Stimulated activated CD8-positive, alpha-beta memory T cell treated with anti-CD3 and anti-CD28 coated beads, Interleukin-7, amount 100 ng/mL, for 24 hours (primary cell): ENCODE data around the gene FBXO41.

Experiments used
- DNase-seq: peaks from one replicate; pipeline ENCODE4 v3.0.0-alpha.2; 2020; ENCODE audit warnings: low read depth

Gene FBXO41, protein sequence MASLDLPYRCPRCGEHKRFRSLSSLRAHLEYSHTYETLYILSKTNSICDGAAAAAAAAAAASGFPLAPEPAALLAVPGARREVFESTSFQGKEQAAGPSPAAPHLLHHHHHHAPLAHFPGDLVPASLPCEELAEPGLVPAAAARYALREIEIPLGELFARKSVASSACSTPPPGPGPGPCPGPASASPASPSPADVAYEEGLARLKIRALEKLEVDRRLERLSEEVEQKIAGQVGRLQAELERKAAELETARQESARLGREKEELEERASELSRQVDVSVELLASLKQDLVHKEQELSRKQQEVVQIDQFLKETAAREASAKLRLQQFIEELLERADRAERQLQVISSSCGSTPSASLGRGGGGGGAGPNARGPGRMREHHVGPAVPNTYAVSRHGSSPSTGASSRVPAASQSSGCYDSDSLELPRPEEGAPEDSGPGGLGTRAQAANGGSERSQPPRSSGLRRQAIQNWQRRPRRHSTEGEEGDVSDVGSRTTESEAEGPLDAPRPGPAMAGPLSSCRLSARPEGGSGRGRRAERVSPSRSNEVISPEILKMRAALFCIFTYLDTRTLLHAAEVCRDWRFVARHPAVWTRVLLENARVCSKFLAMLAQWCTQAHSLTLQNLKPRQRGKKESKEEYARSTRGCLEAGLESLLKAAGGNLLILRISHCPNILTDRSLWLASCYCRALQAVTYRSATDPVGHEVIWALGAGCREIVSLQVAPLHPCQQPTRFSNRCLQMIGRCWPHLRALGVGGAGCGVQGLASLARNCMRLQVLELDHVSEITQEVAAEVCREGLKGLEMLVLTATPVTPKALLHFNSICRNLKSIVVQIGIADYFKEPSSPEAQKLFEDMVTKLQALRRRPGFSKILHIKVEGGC

DNA sequence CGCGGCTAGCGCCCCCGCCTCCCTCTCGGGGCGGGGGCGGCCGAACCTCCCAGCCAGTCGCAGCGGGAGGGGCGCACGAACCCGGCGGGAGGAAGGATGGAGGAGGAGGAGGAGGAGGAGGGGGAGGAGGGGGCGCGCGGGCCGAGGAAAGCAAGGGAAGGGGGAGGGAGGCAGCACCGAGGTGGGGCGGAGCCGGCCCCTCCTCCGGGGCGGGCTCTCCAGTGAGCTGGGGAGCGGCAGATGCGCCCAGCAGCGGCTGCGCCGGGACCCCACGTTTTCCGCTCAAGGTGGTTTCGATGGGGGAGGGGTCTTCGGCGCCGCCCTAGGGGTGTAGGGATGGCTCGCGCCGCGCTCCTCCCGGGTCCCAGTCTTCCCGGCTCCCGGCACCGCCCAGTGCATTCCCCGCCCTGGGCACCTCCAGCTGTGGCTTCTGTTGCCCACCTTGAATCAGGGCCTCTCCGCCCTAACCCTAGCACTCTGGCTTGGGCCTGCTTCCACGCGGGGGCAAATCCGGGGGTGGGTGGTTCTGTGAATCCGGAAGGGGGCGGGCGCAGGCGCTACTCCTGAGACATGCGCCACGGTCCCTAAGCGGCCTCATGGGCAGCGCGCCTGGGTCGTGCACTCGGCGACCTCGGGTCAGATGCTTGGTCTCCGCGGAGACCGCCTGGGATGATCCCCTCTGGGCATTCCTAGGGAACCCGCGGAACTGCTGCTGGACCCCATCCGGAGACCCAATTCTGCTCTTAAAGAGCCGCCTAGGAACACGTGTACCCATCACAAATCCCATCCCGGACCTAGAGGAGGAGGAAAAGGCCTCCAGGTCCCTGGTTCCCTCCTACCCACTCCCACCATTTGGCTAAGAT lies at the start of gene FBXO41:
Gene FBXO41, minus strand, starts transcription at position 183 of the 863 bp plus-strand sequence. CDS start 14,848 bp downstream, outside the sequence.
- peak; percentile 48 for DNase-seq

DNA sequence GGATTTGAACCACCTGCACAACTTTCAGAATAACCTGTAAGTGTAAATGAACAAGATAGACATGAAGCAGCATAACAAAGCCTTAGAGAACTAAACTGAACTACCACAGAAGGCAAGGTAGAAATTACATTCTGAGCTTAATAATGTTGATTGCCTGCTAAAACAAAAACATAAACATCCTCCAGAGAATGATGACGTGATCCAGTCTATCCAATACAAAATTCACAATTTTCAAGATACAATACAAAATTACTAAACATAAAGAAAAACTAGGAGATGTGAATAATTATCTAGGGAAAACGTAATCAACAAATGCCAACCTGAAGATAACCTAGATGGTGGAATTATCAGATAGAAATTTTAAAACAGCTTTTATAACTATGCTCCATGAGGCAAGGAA lies 49.8 kb upstream of the FBXO41 start:
- DNase-seq: no peak

DNA sequence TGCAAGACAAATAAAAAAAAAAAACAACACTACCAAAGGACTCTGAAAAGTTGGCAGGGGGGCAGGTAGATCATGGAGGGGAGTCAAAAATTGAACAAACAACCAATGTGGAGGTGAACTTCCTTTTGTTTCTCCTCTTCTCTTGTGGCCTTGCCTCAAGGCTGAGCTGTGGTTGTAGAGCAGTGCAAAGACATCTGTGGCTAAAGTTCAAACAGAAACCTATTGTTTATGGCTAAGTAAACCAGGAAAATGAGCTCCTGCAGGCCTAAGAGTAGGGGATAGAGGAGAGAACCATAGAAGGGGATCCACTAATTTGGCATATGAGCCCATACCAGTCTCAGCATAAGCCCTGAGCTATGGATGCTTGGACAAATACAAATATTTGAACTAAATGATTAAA lies 49.3 kb upstream of the FBXO41 start:
- DNase-seq: no peak

DNA sequence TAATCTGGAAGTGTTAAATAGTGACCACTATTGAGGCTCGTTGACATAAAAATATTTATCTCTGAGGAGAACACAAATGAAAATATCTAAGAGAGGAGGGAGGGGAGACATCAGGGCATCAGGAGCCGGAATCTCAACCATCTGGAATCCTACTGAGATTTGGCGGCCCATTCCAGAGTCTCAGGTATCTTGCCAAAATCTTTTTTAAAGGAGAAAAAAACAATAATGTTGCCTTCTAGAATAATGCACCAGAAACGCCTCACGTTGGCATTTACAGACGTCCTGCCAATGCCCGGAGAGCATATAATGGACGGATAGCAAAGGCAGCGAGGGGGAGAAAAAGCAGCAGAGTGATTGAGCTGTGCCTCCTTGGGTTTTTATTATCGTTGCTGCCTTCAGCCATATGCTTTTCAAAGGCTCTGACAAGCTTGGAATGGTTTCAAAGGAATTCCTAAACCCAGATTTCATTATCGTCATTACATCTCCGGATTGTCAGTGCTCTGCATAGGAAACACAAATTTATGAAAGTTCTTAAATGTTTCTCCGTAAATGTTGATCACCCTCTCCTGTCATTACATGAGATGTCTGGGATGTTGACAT lies 39.9 kb upstream of the FBXO41 start:
- no peak for DNase-seq

DNA sequence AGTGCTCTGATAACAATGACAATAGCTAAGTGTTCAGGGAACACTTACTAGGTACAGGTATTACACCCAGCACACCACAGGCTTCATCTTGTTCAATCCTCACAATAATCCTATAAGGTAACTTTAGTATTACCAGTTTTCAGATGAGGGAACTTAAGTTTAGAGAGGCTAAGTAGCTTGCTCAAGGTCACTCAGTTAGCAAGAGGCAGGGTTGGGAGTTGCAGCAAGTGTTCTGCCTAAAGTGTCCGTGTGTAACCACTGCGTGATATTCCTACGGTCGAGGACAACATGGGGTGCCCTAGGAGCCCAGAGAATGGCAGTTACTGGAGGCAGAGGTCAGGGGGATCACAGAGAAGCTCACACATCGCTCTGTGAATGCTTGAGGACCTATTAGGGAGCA lies 39.3 kb upstream of the FBXO41 start:
- DNase-seq: no peak

DNA sequence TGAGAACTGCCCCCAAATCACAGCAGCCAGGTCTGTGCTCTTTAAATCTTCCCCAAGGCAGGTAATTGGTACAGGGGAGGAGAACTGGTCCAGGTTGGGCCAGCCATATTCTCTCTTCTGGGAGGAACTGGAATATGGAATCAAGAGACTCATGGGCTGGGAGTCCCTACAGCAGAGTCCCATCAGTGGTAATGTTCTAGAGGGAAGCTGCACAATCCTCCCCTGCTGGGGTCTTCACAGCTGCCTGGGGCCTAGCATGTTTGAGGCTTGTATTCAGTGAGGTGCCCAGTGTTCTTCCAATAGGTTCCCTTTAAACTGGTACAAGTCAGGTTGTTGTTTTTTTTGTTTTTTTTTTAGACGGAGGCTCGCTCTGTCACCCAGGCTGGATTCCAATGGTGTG lies 30.2 kb upstream of the FBXO41 start:
- no peak for DNase-seq

DNA sequence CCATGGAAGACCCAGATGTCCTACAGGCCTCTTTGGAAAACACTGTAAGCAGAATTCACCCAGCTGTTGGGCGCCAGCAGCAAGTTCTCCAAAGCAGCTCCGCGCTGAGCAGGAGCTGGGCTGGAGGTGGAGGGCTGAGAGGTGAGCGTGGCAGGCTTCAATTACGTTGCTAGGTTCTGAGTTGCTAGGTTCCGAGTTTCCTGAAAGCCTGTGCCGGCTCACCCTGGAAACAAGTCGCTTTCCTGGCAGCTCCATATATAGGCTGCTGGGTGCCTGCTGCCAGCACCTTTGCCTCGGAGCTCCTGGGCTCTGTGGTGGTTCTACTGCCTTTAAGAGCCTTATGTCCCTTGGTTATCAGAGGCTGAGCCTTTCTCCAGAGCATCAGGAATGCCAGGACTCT lies 23.4 kb upstream of the FBXO41 start:
- no peak for DNase-seq

DNA sequence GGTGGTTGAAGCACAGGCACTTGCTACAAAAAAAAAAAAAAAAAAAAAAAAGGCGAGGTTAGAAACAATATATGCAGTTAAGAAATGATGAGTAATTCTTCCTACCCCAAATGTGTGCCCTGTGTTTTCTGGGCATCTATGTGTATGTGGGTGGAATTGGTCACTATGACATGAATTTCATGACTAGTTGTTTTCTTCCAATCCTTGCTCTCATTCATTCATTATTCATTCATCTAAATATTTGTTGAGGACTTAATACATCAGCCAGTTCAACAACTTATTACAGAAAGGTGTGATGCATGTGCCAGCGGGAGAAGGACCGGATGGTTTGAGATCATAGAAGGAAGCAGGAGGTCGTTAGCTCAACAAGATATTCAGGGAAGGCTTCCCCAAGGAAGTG lies 17.4 kb upstream of the FBXO41 start:
- DNase-seq: no peak

DNA sequence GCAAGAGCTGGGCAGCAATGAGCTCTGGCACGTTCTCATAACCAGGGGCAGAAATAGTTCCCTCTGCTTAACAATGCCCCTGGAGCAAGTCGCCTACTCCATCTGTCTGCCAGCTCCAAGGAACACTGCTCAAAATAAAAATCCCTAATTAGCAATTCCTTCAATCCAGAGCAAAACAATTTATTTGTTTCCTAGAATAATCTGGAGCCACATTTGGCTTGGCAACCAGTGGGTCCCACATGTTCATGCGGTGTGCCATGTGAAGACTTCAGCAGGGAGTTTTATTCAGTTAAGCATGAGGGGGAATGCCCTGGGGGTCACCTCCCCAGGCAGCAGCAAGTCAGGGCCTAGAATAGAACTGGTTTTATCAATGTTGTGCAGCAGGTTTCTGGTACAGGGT lies 16.6 kb upstream of the FBXO41 start:
- no peak for DNase-seq

DNA sequence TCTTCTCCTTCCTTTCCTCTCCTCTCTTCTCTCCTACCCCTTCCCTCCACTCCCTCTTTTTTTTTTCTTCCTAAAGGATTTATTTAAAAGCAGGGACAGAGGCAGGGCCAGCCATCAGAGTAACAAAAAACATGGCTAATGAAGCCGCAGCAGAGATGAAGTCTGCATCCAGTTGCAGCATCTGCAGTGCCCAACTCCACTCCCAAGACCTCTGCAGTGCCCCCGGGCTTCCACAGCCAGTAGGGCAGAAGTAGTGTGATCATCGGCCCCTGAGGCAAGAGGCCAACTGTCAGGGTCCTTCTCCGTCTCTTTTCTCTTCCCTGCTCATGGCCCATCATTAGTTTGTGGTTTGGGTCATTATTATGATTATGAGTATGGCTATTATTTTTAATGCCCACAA lies 13.3 kb upstream of the FBXO41 start:
- no peak for DNase-seq

DNA sequence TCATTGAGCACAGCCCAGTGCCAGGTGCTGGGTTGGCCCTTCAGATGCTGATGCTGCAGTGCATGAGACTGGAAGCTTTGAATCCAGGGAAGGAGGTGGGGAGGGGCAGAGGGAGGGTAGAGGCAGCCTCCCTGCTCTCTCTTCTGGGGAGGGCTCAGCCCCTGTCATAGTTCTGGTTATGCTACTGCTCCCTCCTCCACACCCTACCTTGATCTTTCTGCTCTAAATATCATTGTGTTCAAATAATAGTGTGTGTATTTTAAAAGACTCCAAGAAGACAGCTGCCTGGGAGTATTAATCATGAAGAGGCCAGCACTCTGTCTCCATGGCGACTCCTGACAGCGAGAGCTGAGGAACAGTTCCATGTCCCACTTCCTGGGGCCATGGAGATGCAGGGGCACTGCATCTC lies 12.9 kb upstream of the FBXO41 start:
- DNase-seq: no peak

DNA sequence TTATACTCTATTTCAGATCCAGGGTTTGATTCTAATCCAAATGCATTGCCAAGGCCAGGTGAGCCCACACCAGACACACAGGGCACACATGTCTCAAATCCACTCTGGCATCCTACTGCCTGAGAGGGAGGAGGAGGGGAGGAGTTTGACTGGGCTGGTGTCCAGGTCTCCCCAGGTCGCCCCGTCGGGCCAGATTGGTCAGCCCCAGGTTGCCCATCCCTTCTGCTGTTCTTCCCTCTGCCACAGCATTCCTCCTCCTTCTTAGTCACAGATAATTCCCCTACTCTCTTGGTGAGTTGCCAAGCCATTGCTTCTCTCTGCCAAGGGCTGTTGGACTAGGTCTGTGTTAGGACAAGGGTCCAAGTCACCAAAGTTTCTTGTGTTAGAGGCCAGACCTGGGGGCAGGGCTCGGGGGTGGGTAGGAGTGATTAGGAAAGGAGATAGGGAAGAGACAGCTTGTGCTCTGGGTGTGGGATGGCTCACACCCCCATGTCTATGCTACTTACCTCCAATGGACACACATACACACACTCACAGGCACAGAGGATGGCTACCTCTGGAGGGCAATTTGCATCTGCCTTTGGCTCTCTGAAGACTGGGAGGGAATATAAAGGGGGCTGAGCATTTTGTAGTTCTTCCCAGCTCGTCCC lies 11.6 kb upstream of the FBXO41 start:
- DNase-seq: no peak

DNA sequence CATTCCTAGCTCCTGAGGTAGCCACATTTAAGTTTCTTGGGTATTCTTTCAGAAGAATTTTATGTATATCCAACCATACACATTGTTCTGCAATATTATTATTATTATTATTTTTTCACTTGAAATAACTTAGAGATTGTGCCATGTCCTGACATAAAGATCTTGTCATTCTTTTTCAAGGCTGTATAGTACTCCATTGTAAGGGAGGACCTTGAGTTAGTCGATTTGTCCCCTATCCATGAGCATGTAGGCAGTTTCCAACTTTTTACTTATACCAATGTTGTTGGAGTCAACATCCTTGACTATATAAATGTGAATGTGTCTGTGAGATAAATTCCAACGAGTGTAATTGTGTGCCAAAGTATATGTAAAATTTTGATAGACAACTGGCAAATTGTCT lies 10.0 kb upstream of the FBXO41 start:
- DNase-seq: no peak

DNA sequence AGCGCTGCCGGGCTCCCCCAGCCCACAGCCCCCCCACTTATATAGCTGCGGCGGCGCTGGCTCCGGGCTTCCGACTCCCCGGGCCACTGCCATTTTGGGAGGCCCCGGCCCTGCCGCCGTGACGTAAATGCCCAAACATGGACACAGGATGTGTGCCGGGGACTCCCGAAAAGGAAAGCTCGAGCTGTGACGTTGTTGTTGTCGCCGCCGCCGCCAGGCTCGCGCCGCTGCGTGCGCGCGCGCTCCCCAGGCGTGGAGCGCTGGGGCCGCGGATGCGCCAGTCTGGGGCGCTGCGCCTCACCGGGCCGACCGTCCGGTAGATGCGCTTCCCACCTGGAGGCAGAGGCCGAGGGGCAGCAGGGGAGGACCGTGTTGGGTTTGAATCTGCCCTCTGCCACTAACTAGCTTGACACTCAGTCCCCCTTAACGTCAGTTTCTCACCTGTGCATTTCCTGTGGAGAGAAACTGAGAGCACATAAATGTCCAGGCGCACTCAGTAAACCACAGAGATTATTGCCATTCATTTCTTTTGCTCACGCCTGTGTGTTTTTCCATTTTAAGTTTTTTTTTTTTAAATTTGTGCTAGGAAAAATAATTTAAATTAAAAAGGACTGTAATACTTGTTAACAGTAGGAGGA lies 9.4 kb upstream of the FBXO41 start, which contains the start of gene EGR4:
Gene EGR4, minus strand, starts transcription at position 15 of the 638 bp plus-strand sequence. CDS start 231 bp downstream, outside the sequence.
- DNase-seq: peak; percentile 75

DNA sequence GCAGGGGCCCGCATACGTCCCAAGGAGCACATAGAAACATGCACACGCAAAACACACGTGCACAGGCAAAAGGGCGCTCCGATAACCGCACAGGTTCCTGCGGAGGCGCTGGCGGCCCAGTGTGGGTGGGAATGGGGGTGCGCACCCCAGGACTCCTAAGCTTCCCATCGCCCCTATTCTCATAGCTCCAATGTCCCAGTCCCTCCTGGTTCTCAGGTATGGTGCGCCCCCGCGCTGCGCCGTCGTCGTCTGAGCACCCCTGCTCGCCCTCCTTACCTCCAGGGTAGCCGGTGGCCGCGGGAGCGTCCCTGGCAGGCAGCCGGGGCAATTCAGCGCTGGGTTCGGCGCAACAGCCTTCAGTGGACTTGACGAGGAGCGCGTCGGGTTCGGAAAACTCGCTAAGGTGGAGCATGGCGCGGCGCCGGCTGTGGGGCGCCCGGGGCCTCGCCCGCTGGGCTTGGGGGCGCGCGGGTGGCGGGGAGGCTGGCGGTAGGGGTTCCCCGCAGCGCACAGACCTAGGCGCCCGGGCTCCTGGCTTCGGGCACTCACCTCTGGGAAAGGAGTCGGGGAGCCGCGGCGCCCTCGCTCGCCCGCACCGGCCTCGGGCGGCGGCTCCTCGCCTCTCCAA lies 8.7 kb upstream of the FBXO41 start:
- DNase-seq: no peak

DNA sequence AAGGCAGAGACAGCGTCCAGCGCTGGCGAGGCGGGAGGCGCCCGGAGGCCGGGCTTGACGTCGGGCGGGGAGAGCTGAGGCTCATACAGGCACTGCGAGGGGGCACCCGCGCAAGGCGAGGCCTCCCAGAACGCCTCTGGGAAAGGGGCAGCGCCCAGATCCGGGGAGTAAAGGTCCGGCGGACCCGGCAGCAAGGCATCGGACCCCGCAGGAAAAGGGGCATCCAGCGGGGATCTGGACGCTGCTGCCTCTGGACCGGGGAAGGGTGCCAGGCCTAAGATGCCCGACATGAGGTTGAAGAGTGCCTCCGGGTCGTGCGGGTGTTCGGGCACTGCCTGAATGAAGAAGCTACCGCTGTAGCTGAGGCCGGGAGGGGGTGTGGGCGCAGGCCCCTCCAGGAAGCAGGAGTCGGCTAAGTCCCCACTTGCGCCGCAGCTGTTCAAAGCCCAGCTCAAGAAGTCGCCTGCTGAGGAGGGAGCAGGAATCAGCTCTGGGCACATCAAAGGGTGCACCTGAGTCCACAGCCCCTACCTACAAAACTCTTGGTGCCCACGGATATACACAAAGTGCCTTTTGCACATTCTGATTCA lies 8.1 kb upstream of the FBXO41 start:
- no peak for DNase-seq

DNA sequence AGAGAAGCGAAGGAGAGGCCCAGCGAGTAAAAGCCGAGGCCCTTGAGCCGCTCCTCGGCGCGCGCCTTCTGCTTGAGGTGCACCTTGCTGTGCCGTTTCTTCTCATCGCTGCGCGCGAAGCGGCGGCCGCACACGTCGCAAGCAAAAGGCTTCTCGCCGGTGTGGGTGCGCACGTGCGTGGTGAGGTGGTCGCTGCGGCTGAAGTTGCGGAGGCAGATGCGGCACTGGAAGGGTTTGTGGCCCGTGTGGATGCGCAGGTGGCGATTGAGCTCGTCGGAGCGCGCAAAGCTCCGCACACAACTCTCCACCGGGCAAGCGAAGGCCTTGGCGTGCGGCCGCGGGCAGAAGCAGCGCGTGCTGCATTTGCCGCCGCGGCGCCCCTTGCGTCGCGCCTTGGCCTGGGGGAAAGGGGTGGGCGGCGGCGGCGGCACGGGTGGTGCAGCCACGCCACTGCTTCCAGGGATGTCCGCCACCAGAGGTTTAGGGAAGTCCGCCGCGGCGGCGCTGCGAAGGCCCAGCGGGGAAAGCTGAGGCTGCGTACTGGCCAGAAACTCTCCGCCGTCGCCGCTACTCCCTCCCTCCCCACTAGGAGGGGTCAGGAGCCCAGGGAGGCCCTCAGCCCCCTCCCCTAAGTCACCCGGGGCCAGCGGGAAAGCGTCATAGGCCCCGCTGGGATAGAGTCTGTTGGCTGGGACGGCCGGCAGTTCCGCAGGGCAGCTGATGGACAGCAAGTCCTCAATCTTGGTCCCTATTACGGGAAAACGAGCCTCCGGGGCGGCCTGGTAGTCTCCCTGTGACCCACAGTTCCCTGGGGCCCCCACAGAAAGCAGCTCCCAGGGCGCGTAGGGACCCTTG lies 7.4 kb upstream of the FBXO41 start:
- DNase-seq: no peak

DNA sequence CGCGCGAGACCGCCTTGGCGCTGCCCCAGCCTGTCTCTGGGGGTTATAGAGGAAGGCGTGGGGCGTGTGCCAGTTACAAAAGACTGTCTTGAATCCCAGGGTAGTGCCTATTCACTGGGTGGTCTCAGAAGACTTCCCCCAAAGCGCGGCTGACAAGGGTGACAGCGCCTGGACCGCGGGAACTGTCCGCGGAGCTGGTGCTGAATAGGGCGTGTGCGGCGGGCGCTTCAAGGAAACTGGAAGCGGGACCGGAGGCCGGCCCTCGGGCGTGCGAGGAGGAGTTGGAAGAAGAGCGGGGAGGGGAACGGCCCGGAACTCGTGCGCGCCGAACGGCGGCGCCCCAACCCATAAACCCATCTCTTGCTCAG lies 6.8 kb upstream of the FBXO41 start:
- peak; percentile 37 for DNase-seq
